Activated naive CD8-positive, alpha-beta T cell (primary cell): ENCODE measurements around the gene MANSC4.
A peak's percentile ranks its signal among the peaks of the same experiment; 100 is the strongest.

ENCODE experiments used
- H3K27ac Mint-ChIP-seq: one replicate; pipeline ENCODE4 v1.8.0; 2021; ENCODE audit warnings: mixed read lengths
- H3K27me3 Mint-ChIP-seq: one replicate; pipeline ENCODE4 v1.8.0; 2021; ENCODE audit warnings: mixed read lengths
- H3K36me3 Mint-ChIP-seq: one replicate; pipeline ENCODE4 v1.8.0; 2021; ENCODE audit warnings: mixed read lengths
- H3K4me1 Mint-ChIP-seq: one replicate; pipeline ENCODE4 v1.8.0; 2021; ENCODE audit warnings: low read depth, mixed read lengths
- H3K4me3 Mint-ChIP-seq: one replicate; pipeline ENCODE4 v1.8.0; 2021; ENCODE audit warnings: mild to moderate bottlenecking, mixed read lengths
- H3K9me3 Mint-ChIP-seq: one replicate; pipeline ENCODE4 v1.8.0; 2021; ENCODE audit warnings: low read depth, mixed read lengths

The MANSC4 gene

DNA sequence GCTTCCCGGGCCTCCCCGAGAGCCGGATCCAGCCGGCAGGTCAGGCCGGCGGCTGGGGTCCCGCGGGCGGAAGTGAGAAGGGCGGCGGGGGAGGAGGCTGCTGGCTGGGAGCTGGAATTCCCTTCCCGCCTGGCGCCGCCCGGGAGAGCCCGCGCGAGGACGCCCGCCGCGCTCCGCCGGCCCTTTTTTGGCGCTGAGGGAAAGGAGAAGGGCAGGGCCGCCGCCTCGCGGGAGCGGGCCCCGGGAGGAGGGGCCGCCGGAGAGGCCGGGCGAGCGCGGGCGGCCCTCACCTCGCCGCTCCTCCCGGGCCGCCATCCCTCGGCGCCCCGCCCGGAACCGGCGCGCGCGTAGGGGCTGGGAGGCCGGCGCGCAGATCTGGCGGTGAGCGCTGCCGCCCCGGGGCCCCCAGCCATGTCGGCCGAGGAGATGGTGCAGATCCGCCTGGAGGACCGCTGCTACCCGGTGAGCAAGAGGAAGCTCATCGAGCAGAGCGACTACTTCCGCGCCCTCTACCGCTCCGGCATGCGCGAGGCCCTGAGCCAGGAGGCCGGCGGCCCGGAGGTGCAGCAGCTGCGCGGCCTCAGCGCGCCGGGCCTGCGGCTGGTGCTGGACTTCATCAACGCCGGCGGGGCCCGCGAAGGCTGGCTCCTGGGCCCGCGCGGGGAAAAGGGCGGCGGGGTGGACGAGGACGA, at the start of gene MANSC4, which contains the start of gene KLHL42:
Gene MANSC4 (minus strand): TSS at position 317 of the 692 bp plus-strand sequence. CDS start 8,960 bp downstream, outside the sequence.
Gene KLHL42 (plus strand): TSS at position 314 of the 692 bp plus-strand sequence. CDS start 98 bp downstream, at position 412.
- H3K4me3 Mint-ChIP-seq, result peak within 1 kb of the TSS; percentile 91
- no peaks in the 10 kb centered on the region for H3K9me3 Mint-ChIP-seq
- H3K36me3 Mint-ChIP-seq, result peaks cover 16% of the 10 kb centered on the region
- H3K4me1 Mint-ChIP-seq, result peaks cover 35% of the 10 kb centered on the region
- H3K27me3 Mint-ChIP-seq, result peaks cover under 1% of the 10 kb centered on the region
- H3K27ac Mint-ChIP-seq, result peak within 1 kb of the TSS; percentile 91

DNA sequence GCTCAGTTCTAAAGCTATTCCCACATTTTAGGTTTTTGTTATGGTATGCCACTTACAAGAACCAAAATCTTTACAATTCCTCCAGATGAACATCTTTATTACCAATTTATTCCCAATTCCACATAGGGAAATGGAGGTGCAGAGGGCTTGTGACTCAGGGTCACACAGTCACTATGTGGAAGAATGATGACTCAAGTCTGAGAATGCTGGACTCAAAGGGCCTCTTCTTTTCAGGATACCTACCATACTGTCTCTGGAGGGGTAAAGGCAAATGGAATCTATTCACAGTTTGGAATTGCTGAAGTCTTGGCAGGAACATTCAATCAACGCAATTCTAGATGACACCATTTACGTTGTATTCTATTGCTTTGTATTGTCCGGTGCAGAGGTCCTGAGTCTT, 48.2 kb upstream of the MANSC4 start:
- Mint-ChIP-seq H3K9me3 (no peaks in the 10 kb centered on the region), H3K4me1 (peaks cover 11% of the 10 kb centered on the region), H3K27me3 (peaks cover 13% of the 10 kb centered on the region), H3K4me3 (no peak overlapping the region), H3K27ac (no peak overlapping the region), H3K36me3 (no peaks in the 10 kb centered on the region)

DNA sequence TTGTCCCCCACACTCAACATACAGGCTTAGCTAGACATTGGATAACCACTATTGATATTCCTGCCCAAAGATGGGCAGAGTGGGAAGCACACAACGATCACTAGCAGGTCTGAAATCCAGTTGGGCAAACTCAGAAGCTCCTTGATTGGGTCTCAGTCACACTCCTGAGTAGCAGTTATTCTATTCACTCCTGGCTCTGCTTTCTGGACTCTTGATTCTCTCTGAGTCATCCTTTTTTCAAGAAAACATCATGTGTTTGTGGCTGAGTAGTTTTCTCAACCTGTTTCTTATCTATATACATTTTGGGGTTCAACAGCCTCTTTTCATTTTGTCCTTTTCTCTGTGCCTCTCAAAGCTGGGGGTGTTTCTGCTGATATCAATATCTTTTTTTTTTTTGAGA, 46.0 kb upstream of the MANSC4 start:
- Mint-ChIP-seq H3K4me3 (no peak overlapping the region), H3K4me1 (peaks cover 29% of the 10 kb centered on the region), H3K27ac (no peak overlapping the region), H3K36me3 (no peaks in the 10 kb centered on the region), H3K9me3 (no peaks in the 10 kb centered on the region), H3K27me3 (peaks cover 10% of the 10 kb centered on the region)

DNA sequence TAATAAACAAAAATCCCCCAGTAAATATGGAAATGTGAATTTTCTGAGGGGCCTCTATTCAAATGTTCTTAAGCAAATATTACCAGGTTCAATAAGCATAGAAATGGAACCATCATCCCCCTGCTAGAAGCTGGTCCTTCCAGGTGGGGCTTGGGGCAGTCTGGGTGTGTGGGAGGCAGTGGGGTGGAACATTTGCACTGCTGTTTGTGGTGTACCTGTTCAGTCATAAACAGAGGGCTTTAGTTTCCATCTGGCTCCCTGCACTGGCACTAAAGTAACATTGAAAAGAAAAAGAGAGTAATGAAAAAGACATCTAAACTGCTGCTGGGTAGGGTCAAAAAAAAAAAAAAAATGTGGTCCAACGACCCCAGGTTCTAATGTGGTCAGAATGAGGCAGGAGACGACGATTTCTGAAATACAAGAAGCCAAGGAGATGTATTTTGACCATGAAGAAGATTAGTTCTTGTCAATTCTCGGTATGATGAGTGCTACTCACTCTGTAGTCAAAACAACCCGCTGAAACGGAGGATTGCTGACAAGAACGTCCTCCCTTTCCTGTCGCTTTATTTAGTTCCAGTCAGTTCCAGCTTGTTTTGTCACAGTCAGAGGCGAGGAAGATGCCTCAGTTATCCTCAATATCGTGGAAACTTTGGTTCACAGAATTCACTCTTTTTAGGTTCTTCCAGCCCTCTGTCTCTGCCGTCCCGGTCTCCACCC, 44.2 kb upstream of the MANSC4 start:
- Mint-ChIP-seq H3K36me3 (no peaks in the 10 kb centered on the region), H3K4me3 (no peak overlapping the region), H3K9me3 (no peaks in the 10 kb centered on the region), H3K27ac (no peak overlapping the region), H3K4me1 (peaks cover 30% of the 10 kb centered on the region), H3K27me3 (peaks cover 10% of the 10 kb centered on the region)

DNA sequence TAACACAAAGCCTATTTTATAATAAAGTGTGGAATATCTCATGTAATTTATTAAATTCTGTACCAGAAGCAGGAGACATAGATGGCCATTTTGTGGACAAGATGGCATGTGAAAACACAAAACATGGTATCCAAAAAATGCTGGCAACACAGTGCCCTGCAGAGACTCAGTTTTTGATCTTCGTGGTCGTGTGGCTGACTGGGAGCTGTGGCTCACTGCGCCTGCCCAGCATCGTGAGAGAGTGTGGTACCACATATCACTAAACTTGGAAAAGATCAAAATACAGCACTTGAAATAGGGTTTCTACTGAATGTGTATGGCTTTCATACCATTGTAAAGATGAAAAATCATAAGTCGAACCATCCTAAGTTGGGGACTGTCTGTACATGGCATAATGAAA, 43.0 kb upstream of the MANSC4 start:
- no peak overlapping the region for H3K27ac Mint-ChIP-seq

DNA sequence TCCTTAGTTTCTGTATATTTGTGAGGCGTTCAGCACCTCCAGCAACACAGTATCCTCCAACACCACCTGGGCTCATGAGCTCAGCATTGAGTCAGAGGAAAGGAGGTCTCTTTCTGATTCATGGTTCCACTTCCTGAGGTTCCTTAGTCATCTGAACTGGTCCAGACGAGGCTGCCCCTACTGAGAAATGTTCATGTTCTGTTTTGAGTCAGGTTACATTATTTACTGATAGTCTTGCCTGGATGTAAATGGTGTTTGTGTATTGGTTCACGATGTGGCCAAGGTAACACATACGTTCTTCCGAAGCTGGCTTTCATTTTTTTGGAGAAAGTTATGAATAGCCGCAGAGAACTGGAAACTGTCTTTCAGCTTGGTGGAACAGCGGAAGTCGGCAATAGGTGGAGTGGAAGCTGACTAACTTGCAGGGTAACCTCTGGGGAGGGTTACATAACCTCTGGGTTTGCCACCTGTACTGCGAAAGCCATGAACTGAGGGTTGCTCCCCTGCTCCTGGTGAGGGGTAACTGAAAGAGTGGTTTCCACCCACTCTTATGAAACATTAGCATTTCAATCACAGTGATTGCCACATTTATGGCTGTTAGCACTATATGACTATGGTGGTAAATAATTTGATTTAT, 42.2 kb upstream of the MANSC4 start:
- peaks cover 30% of the 10 kb centered on the region for H3K4me1 Mint-ChIP-seq
- H3K27ac Mint-ChIP-seq, result peak overlapping the region; percentile 90
- H3K27me3 Mint-ChIP-seq, result peaks cover 8% of the 10 kb centered on the region
- no peaks in the 10 kb centered on the region for H3K36me3 Mint-ChIP-seq
- H3K9me3 Mint-ChIP-seq, result no peaks in the 10 kb centered on the region
- H3K4me3 Mint-ChIP-seq, result peak overlapping the region; percentile 27

More for the DNA sequence above, 43.0 kb upstream of the MANSC4 start:
- Mint-ChIP-seq H3K4me1 (peaks cover 30% of the 10 kb centered on the region), H3K36me3 (no peaks in the 10 kb centered on the region), H3K27me3 (peaks cover 10% of the 10 kb centered on the region), H3K9me3 (no peaks in the 10 kb centered on the region), H3K4me3 (no peak overlapping the region)

DNA sequence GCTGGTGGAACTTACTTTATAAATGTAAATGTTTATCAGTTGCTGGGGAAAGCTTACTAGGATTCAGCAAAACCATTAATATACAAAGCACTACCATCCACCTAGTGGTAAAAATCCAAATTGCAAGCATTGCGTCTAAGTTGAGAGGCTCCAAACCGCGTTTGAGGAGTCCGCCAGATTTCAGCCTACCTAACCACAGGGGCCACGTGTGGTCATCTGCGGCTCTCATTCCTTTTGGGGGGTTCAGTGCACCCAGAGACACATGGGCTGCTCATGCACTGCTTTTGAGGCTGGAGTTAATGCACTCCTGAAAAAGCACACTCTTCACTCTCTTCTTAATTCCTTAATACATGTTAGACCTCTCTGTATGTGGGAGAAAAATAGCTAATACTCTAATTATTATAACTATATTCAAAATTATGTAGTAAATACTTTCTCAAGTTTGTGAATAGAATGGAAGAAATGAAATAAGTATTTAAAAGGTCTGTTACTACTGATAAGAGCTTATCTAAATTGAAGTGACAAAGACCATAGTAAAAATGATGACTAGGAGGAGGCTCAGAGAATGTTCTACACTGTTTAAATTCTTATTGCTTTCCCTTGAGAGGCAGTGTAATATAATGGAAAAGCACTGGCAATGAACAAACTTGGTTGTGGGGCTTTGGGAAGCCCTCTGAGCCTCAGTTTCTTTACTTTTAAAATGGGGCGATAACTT, 41.4 kb upstream of the MANSC4 start:
- no peaks in the 10 kb centered on the region for H3K36me3 Mint-ChIP-seq
- H3K27ac Mint-ChIP-seq, result peak overlapping the region; percentile 90
- H3K4me3 Mint-ChIP-seq, result peak overlapping the region; percentile 20
- peaks cover 30% of the 10 kb centered on the region for H3K4me1 Mint-ChIP-seq
- peaks cover 8% of the 10 kb centered on the region for H3K27me3 Mint-ChIP-seq
- no peaks in the 10 kb centered on the region for H3K9me3 Mint-ChIP-seq

DNA sequence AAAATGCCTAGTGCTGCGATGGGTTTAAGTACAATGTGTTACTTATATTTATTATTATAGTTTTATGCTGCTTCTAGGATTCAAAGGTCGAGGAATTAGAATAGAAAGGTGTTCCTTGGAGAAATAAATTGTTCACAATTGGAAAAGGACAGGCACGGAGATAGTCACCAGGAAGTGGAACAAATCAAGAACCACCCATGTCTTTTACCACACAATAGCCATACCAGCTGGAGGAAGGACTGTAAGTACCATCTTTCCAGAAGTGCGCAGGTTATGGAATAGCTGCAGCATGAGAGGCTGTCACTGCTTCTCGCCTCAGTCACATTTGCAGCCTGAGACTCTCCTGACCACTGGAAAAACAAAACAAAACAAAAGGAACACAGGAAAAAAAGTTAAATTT, 40.5 kb upstream of the MANSC4 start:
- no peak overlapping the region for H3K27ac Mint-ChIP-seq
- peaks cover 28% of the 10 kb centered on the region for H3K4me1 Mint-ChIP-seq
- H3K27me3 Mint-ChIP-seq, result peaks cover 8% of the 10 kb centered on the region
- H3K9me3 Mint-ChIP-seq, result no peaks in the 10 kb centered on the region
- H3K36me3 Mint-ChIP-seq, result no peaks in the 10 kb centered on the region
- H3K4me3 Mint-ChIP-seq, result no peak overlapping the region

DNA sequence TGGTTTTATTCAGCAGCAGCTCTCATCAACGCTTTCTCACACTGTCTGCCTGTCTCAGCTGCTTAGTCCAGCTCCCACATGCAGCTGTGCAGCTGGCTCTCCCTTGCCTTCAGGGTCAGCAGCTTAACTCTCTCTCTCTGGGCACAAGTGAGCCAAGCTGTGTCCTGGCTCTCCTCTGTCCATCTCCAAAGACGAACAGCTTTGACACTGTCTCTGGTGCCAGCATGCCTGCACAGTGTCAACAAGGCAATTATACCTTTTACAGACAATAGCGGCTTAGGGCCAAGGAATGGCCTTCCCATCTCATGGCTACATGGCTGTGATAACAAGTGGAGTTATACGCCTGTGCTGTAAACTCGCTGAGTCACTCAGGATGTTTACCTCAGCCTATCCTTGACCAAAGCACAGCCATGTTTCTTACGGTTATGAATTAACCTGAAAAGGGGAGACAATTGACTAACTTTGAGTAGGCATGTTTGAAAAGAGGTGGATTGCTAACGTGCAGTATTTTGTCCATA, 38.4 kb upstream of the MANSC4 start:
- no peak overlapping the region for H3K4me3 Mint-ChIP-seq
- no peaks in the 10 kb centered on the region for H3K36me3 Mint-ChIP-seq
- H3K27me3 Mint-ChIP-seq, result no peaks in the 10 kb centered on the region
- no peaks in the 10 kb centered on the region for H3K9me3 Mint-ChIP-seq
- H3K4me1 Mint-ChIP-seq, result peaks cover 35% of the 10 kb centered on the region
- no peak overlapping the region for H3K27ac Mint-ChIP-seq

DNA sequence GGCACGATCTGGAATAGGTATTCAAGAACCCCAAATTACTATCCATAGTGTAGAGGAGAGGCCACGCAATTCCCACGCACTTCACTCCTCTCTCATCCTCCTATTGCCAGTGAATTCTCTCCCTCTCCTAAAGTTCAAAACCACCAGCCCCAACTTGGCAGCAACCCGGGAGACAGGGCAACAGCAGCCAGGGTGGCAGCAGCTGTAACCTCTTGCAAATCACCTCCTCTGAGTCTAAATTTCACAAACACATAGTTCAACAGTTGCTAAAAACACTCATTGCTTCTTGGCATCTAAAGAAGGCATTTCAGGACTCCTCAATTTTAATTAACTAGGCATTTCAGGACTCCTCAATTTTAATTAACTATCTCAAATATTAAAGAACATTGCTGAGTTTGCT, 37.7 kb upstream of the MANSC4 start:
- H3K27me3 Mint-ChIP-seq, result no peaks in the 10 kb centered on the region
- H3K27ac Mint-ChIP-seq, result no peak overlapping the region
- H3K9me3 Mint-ChIP-seq, result no peaks in the 10 kb centered on the region
- peaks cover 31% of the 10 kb centered on the region for H3K4me1 Mint-ChIP-seq
- H3K36me3 Mint-ChIP-seq, result no peaks in the 10 kb centered on the region
- H3K4me3 Mint-ChIP-seq, result no peak overlapping the region

DNA sequence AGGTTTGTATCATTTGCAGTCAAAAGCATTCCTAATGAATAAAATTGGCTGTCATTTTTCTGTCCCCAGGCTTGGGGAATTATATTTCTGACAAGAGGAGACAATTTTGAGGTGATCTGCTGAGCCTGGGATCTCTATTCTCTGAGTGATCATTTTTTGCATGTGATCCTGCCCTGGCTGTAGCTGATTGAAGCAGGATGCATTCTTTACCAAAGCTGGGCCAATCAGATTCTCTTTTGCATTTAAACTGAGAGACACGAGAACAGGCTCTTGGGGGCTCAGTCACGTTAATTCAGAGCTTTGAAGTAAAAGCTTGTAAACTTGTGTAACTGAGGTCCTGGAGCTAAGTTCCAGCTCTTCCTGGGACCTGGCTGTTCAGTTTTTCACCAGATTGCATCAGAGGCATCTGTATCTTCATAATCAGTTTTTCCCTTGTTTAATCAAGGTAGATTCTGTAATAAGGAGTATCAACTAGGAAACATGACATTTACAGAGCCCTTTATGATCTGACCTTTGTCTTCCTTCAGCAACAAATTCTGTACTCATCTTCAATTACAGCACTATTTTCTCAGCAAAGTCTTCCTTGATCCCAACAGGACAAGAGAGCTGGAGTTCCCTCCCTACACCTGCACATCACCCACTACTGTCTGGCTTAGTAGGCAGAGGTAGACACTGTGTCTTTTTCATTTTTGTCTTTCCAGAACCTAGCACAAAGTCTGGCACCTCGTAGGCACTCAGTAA, 35.0 kb upstream of the MANSC4 start:
- peaks cover 16% of the 10 kb centered on the region for H3K4me1 Mint-ChIP-seq
- no peaks in the 10 kb centered on the region for H3K27me3 Mint-ChIP-seq
- no peaks in the 10 kb centered on the region for H3K36me3 Mint-ChIP-seq
- no peak overlapping the region for H3K27ac Mint-ChIP-seq
- H3K4me3 Mint-ChIP-seq, result no peak overlapping the region
- H3K9me3 Mint-ChIP-seq, result no peaks in the 10 kb centered on the region

DNA sequence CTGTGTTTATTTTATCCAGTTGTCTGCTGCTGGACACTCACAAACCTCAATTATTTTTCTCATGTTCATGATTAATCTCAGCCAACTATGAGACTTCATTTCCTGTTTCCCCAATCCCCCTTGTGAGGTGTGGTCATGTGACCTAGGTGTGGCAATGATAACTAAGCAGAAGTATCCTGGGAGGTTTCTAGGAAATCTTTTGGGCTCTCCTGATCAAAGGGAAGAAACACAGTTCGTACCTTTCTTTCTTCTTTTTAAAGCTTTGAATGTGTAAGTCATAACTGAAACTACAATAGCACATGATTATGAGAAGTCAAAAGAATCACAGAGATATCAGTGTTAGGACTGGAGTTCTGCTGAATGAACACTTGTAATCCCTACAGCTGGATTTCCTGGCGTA, 34.4 kb upstream of the MANSC4 start:
- Mint-ChIP-seq H3K27me3 (no peaks in the 10 kb centered on the region), H3K36me3 (no peaks in the 10 kb centered on the region), H3K4me3 (no peak overlapping the region), H3K9me3 (no peaks in the 10 kb centered on the region), H3K27ac (no peak overlapping the region), H3K4me1 (peaks cover 16% of the 10 kb centered on the region)

DNA sequence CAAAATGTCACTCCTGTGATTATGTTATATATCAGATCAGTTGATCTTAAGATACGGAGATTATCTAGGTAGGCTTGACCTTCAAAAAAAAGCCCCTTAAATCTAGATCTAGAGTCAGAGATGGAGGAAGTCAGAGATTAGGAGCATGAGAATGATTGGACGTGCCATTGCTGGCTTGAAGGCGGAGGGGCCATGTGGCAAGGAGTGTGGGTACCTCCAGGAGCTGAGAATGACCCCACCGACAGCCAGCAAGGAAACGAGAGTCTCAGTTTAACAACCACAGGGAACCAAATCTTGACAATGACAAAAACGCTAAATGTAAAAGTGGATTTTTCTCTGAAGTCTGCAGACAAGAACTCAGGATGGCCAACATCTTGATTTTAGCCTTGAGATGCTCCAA, 32.5 kb upstream of the MANSC4 start:
- peaks cover 20% of the 10 kb centered on the region for H3K4me1 Mint-ChIP-seq
- no peak overlapping the region for H3K4me3 Mint-ChIP-seq
- H3K27ac Mint-ChIP-seq, result no peak overlapping the region
- H3K36me3 Mint-ChIP-seq, result no peaks in the 10 kb centered on the region
- H3K9me3 Mint-ChIP-seq, result no peaks in the 10 kb centered on the region
- no peaks in the 10 kb centered on the region for H3K27me3 Mint-ChIP-seq

DNA sequence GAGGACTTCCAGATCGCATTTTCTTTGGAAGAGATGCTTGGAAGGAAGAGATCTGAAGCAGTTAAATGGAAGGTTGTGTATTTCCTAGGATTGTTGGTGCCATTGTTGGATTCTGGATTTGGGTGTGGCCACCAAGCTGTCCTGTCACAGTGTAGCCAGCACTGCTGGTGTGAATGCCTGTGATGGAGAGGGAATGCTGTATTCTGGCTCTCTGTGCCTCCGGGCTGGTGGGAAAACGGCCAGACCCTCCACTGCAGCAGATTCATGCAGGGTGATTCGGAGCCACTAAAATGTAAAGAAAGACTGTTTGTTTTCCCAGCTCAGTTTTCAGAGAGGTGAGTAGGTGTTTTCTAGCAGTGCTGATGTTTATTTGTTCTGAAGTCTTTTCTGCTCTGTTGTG, 30.7 kb upstream of the MANSC4 start:
- Mint-ChIP-seq H3K27ac (no peak overlapping the region), H3K4me3 (no peak overlapping the region), H3K36me3 (no peaks in the 10 kb centered on the region), H3K27me3 (no peaks in the 10 kb centered on the region), H3K4me1 (peaks cover 37% of the 10 kb centered on the region), H3K9me3 (no peaks in the 10 kb centered on the region)
